Activated CD4-positive, alpha-beta T cell treated with anti-CD3 and anti-CD28 coated beads, Interleukin-2, amount 10 ng/mL, durations not matched to agents 24 days and 14 days (primary cell): ENCODE measurements around the gene CHSY1. TPM values are rescaled to one million over a fixed set of nuclear protein-coding genes. Genes with fewer than 3 reads are reported as not detected.

Experiments used
- DNase-seq: peaks from one replicate; pipeline ENCODE4 v3.0.0; 2022
- H3K27ac Mint-ChIP-seq: one replicate; pipeline ENCODE4 v1.8.0; 2022; ENCODE audit warnings: mild to moderate bottlenecking, mixed read lengths
- H3K27me3 Mint-ChIP-seq: one replicate; pipeline ENCODE4 v1.8.0; 2022; ENCODE audit warnings: mixed read lengths
- H3K36me3 Mint-ChIP-seq: one replicate; pipeline ENCODE4 v1.8.0; 2022; ENCODE audit warnings: low read depth, mild to moderate bottlenecking, mixed read lengths
- H3K4me1 Mint-ChIP-seq: one replicate; pipeline ENCODE4 v1.8.0; 2021; ENCODE audit warnings: mixed read lengths
- H3K4me3 Mint-ChIP-seq: one replicate; pipeline ENCODE4 v1.8.0; 2022; ENCODE audit warnings: mild to moderate bottlenecking, moderate library complexity, mixed read lengths
- H3K9me3 Mint-ChIP-seq: one replicate; pipeline ENCODE4 v1.8.0; 2021; ENCODE audit warnings: mixed read lengths
- intact Hi-C: fragments of 100-400 bp; cut with micrococcal nuclease; formaldehyde crosslinking; loops from one replicate; pipeline ENCODE4 v1.15.1; 2023
- total RNA-seq: library from RNA; stranded (reverse); gene quantifications from 2 replicates; pipeline ENCODE4 v1.2.3, GENCODE V29; 2022

The CHSY1 gene
- total RNA-seq, 1 donor from 2014 or later = 62.6 TPM

DNA sequence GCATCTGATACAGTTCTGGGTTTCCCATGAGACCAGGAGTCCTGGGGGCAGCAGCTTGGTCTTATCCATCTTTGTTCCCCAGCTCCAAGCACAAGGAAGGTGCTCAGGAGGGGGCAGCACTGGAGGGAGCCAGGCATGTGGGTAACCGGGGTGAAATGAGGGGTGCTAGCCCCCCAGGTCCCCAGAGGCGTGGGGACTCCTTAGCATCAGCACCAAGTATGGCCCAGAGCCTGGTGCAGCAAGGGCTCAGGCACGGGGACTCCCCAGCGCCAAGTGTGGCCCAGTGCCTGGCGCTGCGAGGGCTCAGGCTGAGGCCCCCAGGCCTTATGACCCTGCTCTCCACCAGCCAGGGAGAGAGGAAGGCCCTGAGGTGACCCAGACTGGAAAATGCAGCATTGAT is 94.1 kb downstream of the CHSY1 start:
- Mint-ChIP-seq H3K27me3 (no peaks in the 10 kb centered on the region), H3K9me3 (no peaks in the 10 kb centered on the region), H3K4me1 (peaks cover 39% of the 10 kb centered on the region), H3K36me3 (peaks cover 3% of the 10 kb centered on the region), H3K4me3 (no peak overlapping the region), H3K27ac (no peak overlapping the region)
- intact Hi-C loops = loop anchor here (2.0 kb wide), 1 partner anchor 43 kb away; no protein-coding TSS in a partner anchor
- DNase-seq = no peak

DNA sequence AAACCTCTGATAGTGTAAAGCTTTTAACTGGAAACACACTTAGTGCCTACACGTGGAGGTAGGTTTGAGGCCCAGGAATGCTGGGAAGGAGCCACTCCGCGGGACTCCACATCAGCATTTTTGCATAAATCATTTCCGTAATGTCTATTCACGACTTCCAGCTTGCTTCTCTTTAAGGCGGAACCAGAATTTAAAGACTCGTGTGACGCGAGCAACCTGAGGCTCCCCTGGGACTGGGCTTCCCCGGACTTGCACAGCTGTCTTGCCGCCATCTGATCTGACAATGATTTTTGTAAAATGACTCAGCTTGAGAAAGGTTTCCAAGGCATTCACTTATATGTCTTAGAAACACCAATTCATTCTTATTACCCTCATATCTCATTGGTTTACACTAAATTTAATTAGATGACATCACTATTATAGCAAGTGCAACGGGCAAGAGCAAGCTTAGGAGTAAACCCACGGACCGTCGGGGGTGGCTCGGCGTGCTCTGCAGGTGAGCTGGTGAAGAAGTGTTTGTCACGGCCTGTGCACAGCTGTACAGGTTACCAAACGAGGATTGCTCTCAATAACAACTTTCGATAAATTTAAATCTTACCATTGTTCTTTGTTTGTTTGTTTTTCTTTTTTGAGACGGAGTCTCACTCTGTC is 95.2 kb downstream of the CHSY1 start:
- Mint-ChIP-seq H3K4me1 (peaks cover 33% of the 10 kb centered on the region), H3K27ac (no peak overlapping the region), H3K9me3 (no peaks in the 10 kb centered on the region), H3K27me3 (no peaks in the 10 kb centered on the region), H3K36me3 (no peaks in the 10 kb centered on the region), H3K4me3 (no peak overlapping the region)
- no peak for DNase-seq
- intact Hi-C loops = no loop called here

DNA sequence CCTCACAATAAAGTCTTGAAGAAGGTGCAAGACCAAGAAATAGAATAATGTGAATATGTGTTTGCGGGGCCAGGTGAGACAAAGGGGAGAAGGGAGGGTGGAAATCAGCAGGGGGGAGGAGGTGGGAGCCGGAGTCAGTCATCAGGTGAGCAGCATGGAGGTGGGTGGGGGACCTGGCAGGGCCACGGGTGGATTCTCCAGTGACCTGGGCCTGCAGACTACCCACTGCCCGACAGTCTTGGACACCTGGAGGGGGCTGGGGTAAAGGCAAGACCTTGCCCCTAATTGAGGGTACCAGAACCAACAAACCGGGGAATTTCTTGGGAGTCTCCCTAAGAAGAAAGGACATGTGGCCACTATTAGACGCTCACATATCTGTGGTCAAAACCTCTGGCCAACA is 95.8 kb downstream of the CHSY1 start:
- H3K36me3 Mint-ChIP-seq = no peaks in the 10 kb centered on the region
- H3K4me3 Mint-ChIP-seq = no peak overlapping the region
- intact Hi-C loops = no loop called here
- peaks cover 36% of the 10 kb centered on the region for H3K4me1 Mint-ChIP-seq
- no peaks in the 10 kb centered on the region for H3K27me3 Mint-ChIP-seq
- no peak for DNase-seq
- H3K9me3 Mint-ChIP-seq = no peaks in the 10 kb centered on the region
- no peak overlapping the region for H3K27ac Mint-ChIP-seq

DNA sequence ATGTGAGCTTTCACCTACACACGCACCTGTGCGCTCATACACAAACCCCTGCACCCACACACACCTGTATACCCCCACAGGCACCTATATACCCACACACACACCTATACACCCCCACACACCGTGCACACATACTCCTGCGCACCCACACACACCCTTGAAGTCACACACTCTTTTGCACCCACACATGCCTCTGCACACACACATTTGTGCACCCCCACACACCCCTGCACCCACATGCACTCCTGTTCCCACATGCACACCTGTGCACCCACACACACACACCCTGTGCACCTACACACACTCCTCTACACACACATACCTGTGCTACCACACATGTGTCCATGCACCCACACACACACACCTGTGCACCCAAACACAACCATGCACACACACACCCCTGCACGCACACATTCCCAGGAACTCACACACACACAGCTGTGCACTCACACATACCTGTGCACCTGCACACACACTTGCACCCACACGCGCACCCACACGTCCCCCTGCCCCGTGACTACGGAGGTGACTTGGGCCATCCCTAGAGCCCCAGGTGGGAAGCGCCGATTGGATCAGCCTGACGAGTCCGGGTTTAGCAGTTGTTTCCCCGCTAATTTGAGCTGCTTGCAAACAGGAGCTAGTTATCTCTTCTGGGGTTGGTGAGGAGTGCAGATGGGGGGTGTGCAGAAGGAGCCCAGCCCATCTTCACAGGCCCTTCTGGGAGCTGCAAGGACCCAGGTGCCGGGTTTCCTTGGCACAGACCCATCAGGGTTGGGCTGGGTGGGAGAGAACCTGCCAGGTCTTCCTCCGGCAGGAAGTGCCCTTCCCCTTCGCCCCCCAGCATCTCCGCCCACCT is 97.8 kb downstream of the CHSY1 start:
- Mint-ChIP-seq H3K4me1 (peaks cover 29% of the 10 kb centered on the region), H3K27ac (no peak overlapping the region), H3K4me3 (no peak overlapping the region), H3K36me3 (no peaks in the 10 kb centered on the region), H3K27me3 (no peaks in the 10 kb centered on the region), H3K9me3 (no peaks in the 10 kb centered on the region)
- intact Hi-C loops = no loop called here
- no peak for DNase-seq

DNA sequence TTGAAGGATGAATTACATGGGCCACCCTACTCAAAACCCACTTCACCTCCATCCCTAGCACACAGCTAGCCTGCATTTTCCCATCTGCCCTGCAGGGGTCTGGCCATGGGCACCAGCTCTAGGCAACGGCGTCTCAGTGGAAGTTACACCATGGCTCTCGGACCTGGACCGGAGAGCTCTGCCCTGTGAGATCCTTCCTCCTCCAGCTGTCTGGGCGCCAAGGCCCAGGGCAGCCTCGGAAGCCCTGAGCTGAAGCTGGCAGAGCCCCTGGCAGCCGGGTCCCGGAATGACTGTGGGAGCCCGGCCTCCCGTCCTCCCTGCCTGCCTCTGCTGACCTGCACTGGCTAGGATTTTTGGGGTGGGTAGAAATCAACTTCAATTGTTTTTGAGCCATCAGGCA is 98.9 kb downstream of the CHSY1 start:
- intact Hi-C loops = no loop called here
- Mint-ChIP-seq H3K36me3 (no peaks in the 10 kb centered on the region), H3K4me1 (peaks cover 26% of the 10 kb centered on the region), H3K4me3 (no peak overlapping the region), H3K9me3 (no peaks in the 10 kb centered on the region), H3K27ac (no peak overlapping the region), H3K27me3 (no peaks in the 10 kb centered on the region)
- DNase-seq = no peak

DNA sequence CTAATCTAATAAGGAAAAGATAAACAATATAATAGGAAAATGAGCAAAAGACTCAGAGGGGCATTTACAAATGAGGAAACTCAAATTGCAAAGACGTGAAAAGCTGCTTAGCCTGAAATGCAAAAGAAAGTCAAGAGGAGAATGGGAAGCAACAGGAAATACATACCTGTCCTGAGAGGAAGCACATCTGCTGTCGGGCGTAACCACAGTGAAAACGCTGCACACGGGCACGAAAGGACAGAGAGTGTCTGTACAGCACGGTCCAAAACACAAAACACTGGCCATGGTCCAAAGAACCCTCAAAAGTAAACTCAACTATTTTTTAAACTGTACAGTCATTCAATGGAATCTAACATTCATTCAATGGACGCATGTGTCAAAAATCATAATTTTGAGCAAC is 100.6 kb downstream of the CHSY1 start:
- H3K27me3 Mint-ChIP-seq = no peaks in the 10 kb centered on the region
- no peaks in the 10 kb centered on the region for H3K36me3 Mint-ChIP-seq
- no peak for DNase-seq
- H3K27ac Mint-ChIP-seq = no peak overlapping the region
- no peak overlapping the region for H3K4me3 Mint-ChIP-seq
- H3K4me1 Mint-ChIP-seq = peaks cover 32% of the 10 kb centered on the region
- no peaks in the 10 kb centered on the region for H3K9me3 Mint-ChIP-seq
- intact Hi-C loops = no loop called here

DNA sequence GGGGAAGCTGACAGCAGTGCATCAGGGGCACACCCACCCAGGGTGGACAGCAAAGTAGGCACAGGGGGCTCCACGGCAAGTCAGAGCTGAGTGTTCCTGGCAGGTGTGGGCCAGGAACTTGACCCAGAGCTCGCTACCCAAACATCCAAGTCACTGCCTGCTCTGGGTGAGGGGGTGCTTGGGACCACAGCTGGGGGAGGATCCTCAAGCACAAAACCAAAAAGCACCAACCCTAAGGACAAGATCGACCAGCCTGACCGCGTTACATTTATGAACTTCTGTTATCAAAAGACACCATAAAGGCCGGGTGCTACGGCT is 101.2 kb downstream of the CHSY1 start:
- intact Hi-C loops = no loop called here
- H3K36me3 Mint-ChIP-seq = no peaks in the 10 kb centered on the region
- H3K9me3 Mint-ChIP-seq = no peaks in the 10 kb centered on the region
- H3K27me3 Mint-ChIP-seq = no peaks in the 10 kb centered on the region
- no peak overlapping the region for H3K27ac Mint-ChIP-seq
- peaks cover 36% of the 10 kb centered on the region for H3K4me1 Mint-ChIP-seq
- DNase-seq = no peak
- no peak overlapping the region for H3K4me3 Mint-ChIP-seq

DNA sequence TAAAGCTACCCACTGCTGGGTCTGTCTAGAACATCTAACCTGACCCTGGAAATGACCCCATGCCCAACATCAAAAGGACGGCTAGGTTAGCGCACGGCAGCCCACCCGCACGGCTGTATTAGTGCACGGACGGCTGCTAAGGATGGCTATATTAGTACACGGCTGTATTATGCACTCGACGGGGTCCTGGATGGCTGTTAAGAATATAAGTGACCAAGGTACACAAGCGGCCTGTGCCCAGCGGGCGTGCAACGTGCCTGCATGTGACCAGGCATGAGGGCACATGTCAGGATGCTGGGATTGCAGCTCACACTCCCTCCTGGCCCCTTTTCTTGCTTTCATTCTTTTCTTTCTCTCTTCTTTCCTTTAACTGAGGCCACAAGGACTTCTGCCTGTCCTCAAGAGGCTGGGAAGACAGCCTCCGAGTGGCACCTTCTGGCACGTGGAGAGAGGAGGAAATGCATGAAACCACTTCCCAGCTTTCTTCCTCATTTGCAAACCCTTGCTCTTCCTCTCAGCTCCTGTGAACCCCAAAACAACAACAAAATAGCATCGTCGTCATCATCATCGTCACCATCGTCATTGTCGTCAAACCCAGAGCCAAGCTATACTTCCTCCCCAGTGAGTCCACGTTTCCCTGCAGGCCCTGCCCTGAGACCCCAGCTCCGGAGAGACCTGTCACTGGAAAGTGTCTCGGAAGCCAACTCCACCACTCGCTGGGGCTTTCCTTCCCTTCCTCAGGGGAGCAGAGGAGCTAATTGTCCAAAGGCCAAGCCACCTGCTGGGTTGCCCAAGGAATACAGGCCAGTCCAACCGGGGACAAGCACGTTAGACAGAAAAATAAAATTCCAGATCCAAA is 101.8 kb downstream of the CHSY1 start:
- intact Hi-C loops = no loop called here
- no peak overlapping the region for H3K27ac Mint-ChIP-seq

DNA sequence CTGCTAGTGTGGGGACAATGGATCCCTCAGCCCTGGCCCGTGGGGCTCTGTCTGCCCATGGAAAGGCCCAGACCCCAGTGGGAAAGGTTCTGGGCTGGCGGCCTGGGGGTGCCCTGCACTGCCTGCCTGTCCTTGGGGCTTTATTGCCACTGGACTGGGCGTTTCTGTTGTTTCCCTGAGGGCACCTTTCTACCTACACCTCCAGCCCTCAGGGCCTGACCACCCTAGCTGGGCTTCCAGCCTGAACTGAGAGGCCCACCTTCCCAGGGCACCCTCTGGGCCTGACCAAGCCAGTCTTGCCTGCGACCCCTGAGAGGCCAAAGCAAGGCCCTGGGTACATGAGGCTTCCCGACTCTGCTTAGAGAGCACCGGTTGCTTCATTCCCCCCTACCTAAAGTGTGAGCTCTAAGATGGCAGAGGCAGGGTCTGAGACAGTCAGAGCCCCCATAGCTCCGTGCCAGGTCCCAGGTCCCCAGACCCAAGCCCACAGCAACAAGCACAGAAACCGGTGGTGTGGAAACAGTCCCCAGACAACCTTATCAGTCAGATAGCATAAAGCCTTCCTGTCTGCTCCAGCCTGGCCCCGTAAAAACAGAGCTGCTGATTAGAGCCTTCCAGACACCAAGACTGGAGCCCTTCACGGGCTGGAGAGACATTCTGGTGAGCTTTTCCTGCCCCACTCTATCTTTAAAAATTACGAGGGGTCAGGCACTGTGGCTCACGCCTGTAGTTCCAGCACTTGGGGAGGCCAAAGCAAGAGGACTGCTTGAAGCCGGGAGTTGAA is 102.8 kb downstream of the CHSY1 start:
- no peak for DNase-seq
- H3K27ac Mint-ChIP-seq = no peak overlapping the region
- peaks cover 44% of the 10 kb centered on the region for H3K4me1 Mint-ChIP-seq
- H3K36me3 Mint-ChIP-seq = no peaks in the 10 kb centered on the region
- H3K9me3 Mint-ChIP-seq = no peaks in the 10 kb centered on the region
- H3K27me3 Mint-ChIP-seq = no peaks in the 10 kb centered on the region
- no peak overlapping the region for H3K4me3 Mint-ChIP-seq
- intact Hi-C loops = no loop called here

More for the DNA sequence above, 101.8 kb downstream of the CHSY1 start:
- DNase-seq = no peak
- Mint-ChIP-seq H3K36me3 (no peaks in the 10 kb centered on the region), H3K27me3 (no peaks in the 10 kb centered on the region), H3K9me3 (no peaks in the 10 kb centered on the region), H3K4me1 (peaks cover 40% of the 10 kb centered on the region), H3K4me3 (no peak overlapping the region)

DNA sequence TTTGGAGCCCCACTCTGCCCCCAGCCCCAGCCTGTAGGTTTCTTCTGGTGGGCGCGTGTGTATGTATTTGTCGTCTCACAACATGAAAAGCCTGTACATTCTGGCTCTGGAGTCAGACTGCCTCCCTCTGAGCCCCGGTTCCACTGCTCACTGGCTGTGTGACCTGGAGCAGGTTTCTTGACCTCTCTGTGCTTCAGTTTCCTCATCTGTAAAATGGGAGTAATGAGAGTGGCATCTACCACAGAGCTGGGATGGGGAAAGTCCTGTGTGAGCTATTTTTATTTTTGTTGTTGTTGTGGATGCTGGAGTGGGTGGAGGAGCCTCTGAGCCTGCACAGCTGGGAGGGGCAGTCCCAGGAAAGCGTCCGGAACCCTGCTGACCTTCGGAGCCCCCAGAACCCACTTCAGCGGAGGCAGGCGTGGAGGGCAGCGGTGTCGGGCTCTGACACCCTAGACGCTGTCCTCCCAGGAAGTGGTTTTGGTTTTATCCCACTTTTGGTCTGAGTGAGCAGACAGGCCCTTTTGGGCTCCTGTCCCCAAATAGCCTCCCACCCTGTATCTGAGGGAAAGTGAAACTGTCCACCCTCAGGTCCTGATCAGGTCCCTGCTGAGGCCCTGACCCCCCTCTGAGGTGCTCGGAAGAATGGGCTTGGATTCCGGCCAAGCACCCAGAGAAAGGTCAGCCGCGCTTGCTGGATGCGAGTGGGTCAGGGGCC is 103.5 kb downstream of the CHSY1 start:
- H3K9me3 Mint-ChIP-seq = no peaks in the 10 kb centered on the region
- no peak overlapping the region for H3K27ac Mint-ChIP-seq
- no peaks in the 10 kb centered on the region for H3K36me3 Mint-ChIP-seq
- intact Hi-C loops = no loop called here
- H3K4me1 Mint-ChIP-seq = peaks cover 41% of the 10 kb centered on the region
- H3K4me3 Mint-ChIP-seq = no peak overlapping the region
- no peaks in the 10 kb centered on the region for H3K27me3 Mint-ChIP-seq
- DNase-seq = no peak

DNA sequence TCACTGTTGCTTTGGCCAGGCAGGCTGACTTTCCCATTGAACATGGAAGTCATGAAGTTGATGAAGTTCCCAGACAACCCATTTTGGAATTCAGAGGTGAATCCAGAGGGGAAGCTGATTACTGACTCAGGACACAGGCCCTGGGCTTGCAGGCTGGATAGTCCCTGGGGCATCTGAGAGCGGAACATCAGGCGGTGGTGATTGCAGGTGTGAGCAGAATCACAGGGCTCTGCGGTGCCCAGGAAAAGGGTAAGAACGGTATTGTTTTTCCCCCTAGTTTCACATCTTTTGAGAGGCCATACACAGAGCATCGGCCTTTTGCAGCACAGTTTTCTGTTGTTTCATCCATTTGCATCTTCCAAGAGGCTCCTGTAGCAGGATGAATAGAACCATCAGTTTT is 104.7 kb downstream of the CHSY1 start:
- intact Hi-C loops = no loop called here
- Mint-ChIP-seq H3K27me3 (no peaks in the 10 kb centered on the region), H3K36me3 (no peaks in the 10 kb centered on the region), H3K4me1 (peaks cover 41% of the 10 kb centered on the region), H3K4me3 (no peak overlapping the region), H3K27ac (no peak overlapping the region), H3K9me3 (peaks cover 4% of the 10 kb centered on the region)
- no peak for DNase-seq

DNA sequence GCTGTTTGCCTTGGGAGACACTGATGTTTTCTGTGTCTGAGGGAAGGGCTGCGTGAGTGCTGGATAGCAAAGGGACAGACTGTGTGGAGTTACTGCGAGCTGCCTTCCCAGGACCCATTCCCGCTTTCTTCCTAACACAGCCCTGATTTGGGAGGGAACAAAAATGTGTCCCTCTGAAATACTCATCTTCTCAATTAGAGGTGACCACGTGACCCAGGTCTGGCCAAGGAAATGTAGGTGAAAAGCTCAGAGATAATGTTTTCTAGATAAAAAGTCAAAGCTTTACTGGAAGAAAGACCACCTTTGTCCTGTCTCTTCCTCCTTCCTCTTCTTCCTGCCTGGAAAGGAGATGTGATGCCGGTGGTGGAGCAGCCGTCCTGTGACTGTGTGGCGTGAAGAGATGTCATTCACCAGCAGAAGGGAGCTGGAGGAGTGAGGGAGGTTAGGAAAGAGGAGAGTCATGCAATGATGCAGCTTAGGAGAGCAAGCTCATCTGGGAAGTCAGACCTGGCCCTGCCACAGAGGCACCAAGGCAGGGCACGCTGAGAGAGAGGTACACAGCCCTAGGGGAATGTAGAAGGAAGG is 105.6 kb downstream of the CHSY1 start:
- no peak for DNase-seq
- Mint-ChIP-seq H3K9me3 (peaks cover 12% of the 10 kb centered on the region), H3K36me3 (no peaks in the 10 kb centered on the region), H3K4me1 (peaks cover 41% of the 10 kb centered on the region), H3K4me3 (no peak overlapping the region), H3K27ac (no peak overlapping the region), H3K27me3 (no peaks in the 10 kb centered on the region)
- intact Hi-C loops = no loop called here

DNA sequence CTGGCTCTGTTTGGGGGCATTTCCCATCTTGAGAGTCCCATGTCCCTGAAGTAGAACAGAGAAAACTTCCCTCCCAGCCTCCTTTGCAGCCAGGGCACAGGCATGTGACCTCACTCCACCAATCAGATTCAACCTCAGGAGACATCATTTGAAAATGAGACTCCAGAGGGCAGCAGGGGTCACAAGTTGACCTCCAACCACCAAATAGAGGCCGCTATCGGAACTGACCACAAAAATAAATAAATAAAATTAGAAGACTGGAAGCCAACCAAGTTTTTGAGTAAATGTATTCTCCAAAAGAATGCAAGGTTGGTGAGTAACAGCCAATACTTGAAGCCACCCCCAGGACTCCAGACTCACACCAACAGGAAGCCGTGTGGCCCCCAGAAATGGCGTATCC is 106.5 kb downstream of the CHSY1 start:
- DNase-seq = no peak
- Mint-ChIP-seq H3K9me3 (peaks cover 12% of the 10 kb centered on the region), H3K36me3 (no peaks in the 10 kb centered on the region), H3K4me3 (no peak overlapping the region), H3K27me3 (no peaks in the 10 kb centered on the region), H3K4me1 (peaks cover 36% of the 10 kb centered on the region), H3K27ac (no peak overlapping the region)
- intact Hi-C loops = no loop called here
